WERI-Rb-1 (cell line): ENCODE results near the gene ZNF407.

Experiments
- DNase-seq: peaks from one replicate; pipeline ENCODE4 v3.0.0-alpha.2; 2020
- H3K27ac ChIP-seq: fragments of 250-450 bp; sonication (Bioruptor Pico); 2 replicates; pipeline ENCODE4 v1.5.1; 2020; ENCODE audit warnings: mild to moderate bottlenecking, moderate library complexity
- H3K27me3 ChIP-seq: fragments of 250-450 bp; sonication (Bioruptor Pico); 2 replicates; pipeline ENCODE4 v1.5.1; 2021; ENCODE audit warnings: mild to moderate bottlenecking, low read depth, moderate library complexity; ENCODE audit not compliant: insufficient read depth, severe bottlenecking
- H3K36me3 ChIP-seq: fragments of 250-450 bp; sonication (Bioruptor Pico); 2 replicates; pipeline ENCODE4 v1.5.1; 2020; ENCODE audit warnings: mild to moderate bottlenecking, moderate library complexity
- H3K4me3 ChIP-seq: 2 replicates; pipeline ENCODE4 v1.5.1; 2011; ENCODE audit warnings: low read depth, mild to moderate bottlenecking, control low read depth, low read length
- H3K9me3 ChIP-seq: fragments of 250-450 bp; sonication (Bioruptor Pico); 2 replicates; pipeline ENCODE4 v1.5.1; 2021; ENCODE audit warnings: mild to moderate bottlenecking, moderate library complexity; ENCODE audit not compliant: severe bottlenecking
- TF ChIP-seq, protein P1 (sequence below): IDR thresholded peaks from 2 replicates; pipeline ENCODE4 v1.5.1; 2011; ENCODE audit warnings: low read depth, mild to moderate bottlenecking, control low read depth, inconsistent platforms, low read length

The ZNF407 gene

DNA sequence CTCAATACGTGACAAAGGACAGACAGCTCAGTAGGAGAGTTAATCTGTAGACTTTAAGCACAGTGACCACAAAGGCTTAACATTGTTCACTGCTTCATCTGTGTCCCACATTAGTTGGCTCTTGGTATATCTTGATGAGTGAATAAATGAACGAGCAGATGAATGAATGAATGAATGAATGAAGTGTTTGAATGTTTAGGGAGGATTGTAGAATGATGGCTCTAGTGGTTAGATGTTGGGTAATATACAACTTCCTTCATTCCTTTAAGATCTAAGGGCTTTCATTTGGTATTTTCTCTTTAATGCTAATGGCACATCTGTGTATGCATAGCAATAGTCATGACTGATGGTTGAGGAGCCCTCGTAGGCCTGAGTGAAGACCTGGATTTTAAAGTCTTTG, 40.5 kb downstream of the ZNF407 start:
- Histone ChIP-seq H3K27ac (no peak overlapping the region), H3K27me3 (no peaks in the 10 kb centered on the region), H3K9me3 (no peaks in the 10 kb centered on the region), H3K36me3 (peaks cover 3% of the 10 kb centered on the region; the same call in 1 of the 2 replicates), H3K4me3 (no peak overlapping the region)
- TF ChIP-seq, protein P1, sequence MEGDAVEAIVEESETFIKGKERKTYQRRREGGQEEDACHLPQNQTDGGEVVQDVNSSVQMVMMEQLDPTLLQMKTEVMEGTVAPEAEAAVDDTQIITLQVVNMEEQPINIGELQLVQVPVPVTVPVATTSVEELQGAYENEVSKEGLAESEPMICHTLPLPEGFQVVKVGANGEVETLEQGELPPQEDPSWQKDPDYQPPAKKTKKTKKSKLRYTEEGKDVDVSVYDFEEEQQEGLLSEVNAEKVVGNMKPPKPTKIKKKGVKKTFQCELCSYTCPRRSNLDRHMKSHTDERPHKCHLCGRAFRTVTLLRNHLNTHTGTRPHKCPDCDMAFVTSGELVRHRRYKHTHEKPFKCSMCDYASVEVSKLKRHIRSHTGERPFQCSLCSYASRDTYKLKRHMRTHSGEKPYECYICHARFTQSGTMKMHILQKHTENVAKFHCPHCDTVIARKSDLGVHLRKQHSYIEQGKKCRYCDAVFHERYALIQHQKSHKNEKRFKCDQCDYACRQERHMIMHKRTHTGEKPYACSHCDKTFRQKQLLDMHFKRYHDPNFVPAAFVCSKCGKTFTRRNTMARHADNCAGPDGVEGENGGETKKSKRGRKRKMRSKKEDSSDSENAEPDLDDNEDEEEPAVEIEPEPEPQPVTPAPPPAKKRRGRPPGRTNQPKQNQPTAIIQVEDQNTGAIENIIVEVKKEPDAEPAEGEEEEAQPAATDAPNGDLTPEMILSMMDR, result no peak
- DNase-seq, result no peak

DNA sequence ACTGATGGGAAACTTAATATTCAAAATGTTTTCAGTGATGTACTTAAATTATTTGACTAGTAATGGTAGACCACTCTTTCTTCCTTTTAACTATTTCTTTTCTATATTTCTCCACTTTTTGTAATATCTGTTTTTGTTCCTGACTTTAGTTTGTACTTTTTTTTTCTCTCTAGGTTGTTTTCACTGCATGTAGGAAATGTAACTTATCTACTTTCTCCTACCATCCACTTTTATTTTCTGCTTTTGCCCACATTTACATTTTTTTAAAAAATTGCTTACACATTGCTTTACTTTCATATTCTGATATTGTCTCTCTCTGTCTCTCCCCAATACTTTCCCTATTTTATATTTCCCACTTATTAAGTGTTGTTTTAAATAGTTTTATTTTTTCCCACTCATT, 47.0 kb downstream of the ZNF407 start:
- Histone ChIP-seq H3K27me3 (no peaks in the 10 kb centered on the region), H3K4me3 (no peak overlapping the region), H3K27ac (no peak overlapping the region), H3K9me3 (no peaks in the 10 kb centered on the region), H3K36me3 (no peaks in the 10 kb centered on the region)
- no peak for DNase-seq
- TF ChIP-seq, protein P1, result no peak

DNA sequence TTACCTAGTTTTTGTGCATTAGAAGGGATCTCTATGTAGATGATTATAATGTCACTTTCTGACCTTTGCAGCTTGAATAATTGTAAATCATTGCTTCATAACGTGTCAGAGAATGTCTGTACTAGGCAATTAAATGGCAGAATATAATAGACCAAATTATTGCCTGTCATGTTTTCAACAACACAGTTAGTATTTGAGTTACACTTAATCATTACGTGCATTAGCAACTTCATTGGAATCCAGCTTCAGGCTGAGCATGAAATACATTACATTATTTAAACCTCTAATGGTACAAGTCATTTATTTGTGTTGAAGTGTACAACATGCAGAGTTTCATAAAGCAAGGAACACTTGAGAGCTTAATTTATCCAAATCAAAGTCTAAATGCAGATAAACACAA, 48.0 kb downstream of the ZNF407 start:
- H3K27me3 ChIP-seq, result no peaks in the 10 kb centered on the region
- no peak overlapping the region for H3K27ac ChIP-seq

DNA sequence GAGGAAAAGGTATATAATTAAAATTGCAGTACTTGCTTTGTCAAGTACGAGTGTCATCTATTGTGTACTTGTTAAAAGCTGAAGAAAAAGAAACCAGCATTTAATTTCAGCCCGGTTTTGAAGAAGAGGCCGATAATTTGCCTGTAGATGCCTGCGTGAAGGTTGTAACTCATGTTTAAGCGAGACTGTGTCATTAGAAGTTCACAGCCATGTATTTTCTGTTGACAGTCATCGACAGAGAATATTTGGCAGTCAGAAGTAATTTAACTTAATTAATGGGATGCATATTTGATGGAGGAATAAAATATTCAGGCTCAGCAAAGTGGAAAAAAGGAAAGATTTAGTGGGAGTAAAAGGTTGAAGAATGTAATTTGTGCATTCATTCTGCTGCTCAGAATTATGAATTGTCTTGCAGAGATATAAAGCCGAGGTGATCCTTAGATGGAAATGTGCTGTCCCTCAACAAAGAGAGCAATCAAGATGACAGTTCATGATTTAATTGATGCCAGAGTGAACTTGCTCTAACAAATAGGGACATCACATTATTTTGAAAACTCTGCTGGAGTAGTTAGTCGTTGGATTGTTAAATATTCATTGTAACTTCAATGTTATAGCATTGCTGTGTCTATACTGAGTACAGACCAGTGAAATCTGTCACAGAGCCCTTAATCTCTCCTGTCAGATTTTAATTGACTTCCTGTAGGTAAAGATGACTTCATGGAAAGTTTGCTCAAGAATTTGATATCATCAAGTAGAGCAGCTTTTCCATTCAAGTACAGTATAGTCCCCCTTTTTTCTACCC, 53.9 kb downstream of the ZNF407 start:
- TF ChIP-seq, protein P1, result no peak
- no peak overlapping the region for H3K27ac ChIP-seq
- no peaks in the 10 kb centered on the region for H3K9me3 ChIP-seq
- no peaks in the 10 kb centered on the region for H3K27me3 ChIP-seq
- DNase-seq, result no peak
- H3K4me3 ChIP-seq, result no peak overlapping the region
- no peaks in the 10 kb centered on the region for H3K36me3 ChIP-seq

More for the DNA sequence above, 48.0 kb downstream of the ZNF407 start:
- no peak for DNase-seq
- Histone ChIP-seq H3K4me3 (no peak overlapping the region), H3K36me3 (no peaks in the 10 kb centered on the region), H3K9me3 (no peaks in the 10 kb centered on the region)
- TF ChIP-seq, protein P1, result no peak

DNA sequence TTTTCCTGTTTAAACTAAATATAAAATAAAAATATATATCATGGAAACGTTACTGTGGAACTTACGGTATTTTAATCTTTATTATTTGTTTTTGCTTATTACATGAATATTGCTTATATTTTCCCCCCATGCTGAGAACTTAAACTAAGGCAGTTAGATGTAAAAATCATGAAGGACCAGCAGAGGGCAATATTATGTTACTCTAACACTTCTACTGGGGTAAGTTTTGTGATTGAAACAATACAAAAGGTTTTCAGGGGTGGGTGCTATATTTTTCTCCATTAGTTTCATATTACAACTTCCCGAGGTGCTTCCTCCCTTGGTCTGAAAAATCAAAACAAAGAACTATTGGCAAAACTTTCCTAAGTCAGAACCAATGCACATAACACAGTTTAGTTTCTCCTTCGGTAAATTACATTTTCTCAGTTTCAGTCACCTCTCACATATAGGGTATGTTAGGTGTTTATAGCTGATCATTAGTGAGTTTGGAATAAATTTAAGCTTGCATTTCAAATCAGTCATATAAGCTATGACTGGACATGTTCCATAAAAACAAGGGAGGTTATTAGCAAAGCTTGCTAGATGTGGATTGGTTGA, 54.8 kb downstream of the ZNF407 start:
- TF ChIP-seq, protein P1, result 0 out of 2 replicates have a peak, but pooled peaks have one; percentile 24
- Histone ChIP-seq H3K27ac (no peak overlapping the region), H3K9me3 (no peaks in the 10 kb centered on the region), H3K36me3 (no peaks in the 10 kb centered on the region), H3K4me3 (no peak overlapping the region), H3K27me3 (no peaks in the 10 kb centered on the region)
- DNase-seq, result no peak
